Osteocyte (in vitro differentiated cells): Measurements from ENCODE around the gene NUCB2. TPM values are rescaled to one million over a fixed set of nuclear protein-coding genes. Genes with fewer than 3 reads are reported as not detected.

Experiments
- DNase-seq: peaks from one replicate; pipeline ENCODE4 v3.0.0; 2021; ENCODE audit warnings: mixed read lengths; ENCODE audit not compliant: unreplicated experiment; ENCODE audit errors: extremely low spot score
- H3K27ac Mint-ChIP-seq: one replicate; pipeline ENCODE4 v1.8.0; 2021; ENCODE audit warnings: mild to moderate bottlenecking, mixed read lengths; ENCODE audit not compliant: unreplicated experiment
- H3K27me3 Mint-ChIP-seq: one replicate; pipeline ENCODE4 v1.8.0; 2021; ENCODE audit warnings: mixed read lengths; ENCODE audit not compliant: unreplicated experiment
- H3K36me3 Mint-ChIP-seq: one replicate; pipeline ENCODE4 v1.8.0; 2021; ENCODE audit warnings: mixed read lengths; ENCODE audit not compliant: unreplicated experiment
- H3K4me1 Mint-ChIP-seq: one replicate; pipeline ENCODE4 v1.8.0; 2021; ENCODE audit warnings: mixed read lengths; ENCODE audit not compliant: unreplicated experiment
- H3K4me3 Mint-ChIP-seq: one replicate; pipeline ENCODE4 v1.8.0; 2021; ENCODE audit warnings: mild to moderate bottlenecking, moderate library complexity, mixed read lengths; ENCODE audit not compliant: unreplicated experiment
- H3K9me3 Mint-ChIP-seq: one replicate; pipeline ENCODE4 v1.8.0; 2021; ENCODE audit warnings: mixed read lengths; ENCODE audit not compliant: unreplicated experiment
- CTCF ChIP-seq: fragments of 200-600 bp; sonication (generic); IDR thresholded peaks from 2 replicates; pipeline ENCODE4 v1.5.0; 2021; ENCODE audit warnings: antibody characterized with exemption, mild to moderate bottlenecking, moderate library complexity
- total RNA-seq: library from RNA; stranded (reverse); gene quantifications from 2 replicates; pipeline ENCODE4 v1.2.1, GENCODE V29; 2021

Gene NUCB2
- total RNA-seq, 1 donor from 2014 or later: 78.8 TPM

- H3K27me3 Mint-ChIP-seq: peaks cover 2% of the 10 kb centered on the region
- H3K4me3 Mint-ChIP-seq: no peak overlapping the region
- DNase-seq: no peak
- H3K27ac Mint-ChIP-seq: no peak overlapping the region
- peaks cover 4% of the 10 kb centered on the region for H3K9me3 Mint-ChIP-seq
- no peaks in the 10 kb centered on the region for H3K4me1 Mint-ChIP-seq
- TF ChIP-seq CTCF: no peak
- peaks cover 13% of the 10 kb centered on the region for H3K36me3 Mint-ChIP-seq
Measured at GRCh38 chr11:17381156-17381555, 104.6 kb downstream of the NUCB2 start.

Other genes with a start within 250 kb of the NUCB2 start
- 981 and 1,003 TPM in 2 replicates for gene RPS13, start 199.1 kb upstream of the NUCB2 start, total RNA-seq
- 63.1 and 73.0 TPM in 2 replicates for gene PIK3C2A, start 68.8 kb upstream of the NUCB2 start, total RNA-seq
- gene NCR3LG1, start 75.1 kb downstream of the NUCB2 start, total RNA-seq: 7.5 and 9.0 TPM in 2 replicates
- not detected in 2 replicates for gene KCNJ11, start 111.9 kb downstream of the NUCB2 start, total RNA-seq
- not detected in 2 replicates for gene ABCC8, start 200.1 kb downstream of the NUCB2 start, total RNA-seq